ENCODE data around the gene ZNF84. TPM values are rescaled to one million over a fixed set of nuclear protein-coding genes. Genes with fewer than 3 reads are reported as not detected.

Gene ZNF84
- total and polyA plus RNA-seq, 4 donors: 3.2 to 15.6 (median 7.1) TPM

DNA sequence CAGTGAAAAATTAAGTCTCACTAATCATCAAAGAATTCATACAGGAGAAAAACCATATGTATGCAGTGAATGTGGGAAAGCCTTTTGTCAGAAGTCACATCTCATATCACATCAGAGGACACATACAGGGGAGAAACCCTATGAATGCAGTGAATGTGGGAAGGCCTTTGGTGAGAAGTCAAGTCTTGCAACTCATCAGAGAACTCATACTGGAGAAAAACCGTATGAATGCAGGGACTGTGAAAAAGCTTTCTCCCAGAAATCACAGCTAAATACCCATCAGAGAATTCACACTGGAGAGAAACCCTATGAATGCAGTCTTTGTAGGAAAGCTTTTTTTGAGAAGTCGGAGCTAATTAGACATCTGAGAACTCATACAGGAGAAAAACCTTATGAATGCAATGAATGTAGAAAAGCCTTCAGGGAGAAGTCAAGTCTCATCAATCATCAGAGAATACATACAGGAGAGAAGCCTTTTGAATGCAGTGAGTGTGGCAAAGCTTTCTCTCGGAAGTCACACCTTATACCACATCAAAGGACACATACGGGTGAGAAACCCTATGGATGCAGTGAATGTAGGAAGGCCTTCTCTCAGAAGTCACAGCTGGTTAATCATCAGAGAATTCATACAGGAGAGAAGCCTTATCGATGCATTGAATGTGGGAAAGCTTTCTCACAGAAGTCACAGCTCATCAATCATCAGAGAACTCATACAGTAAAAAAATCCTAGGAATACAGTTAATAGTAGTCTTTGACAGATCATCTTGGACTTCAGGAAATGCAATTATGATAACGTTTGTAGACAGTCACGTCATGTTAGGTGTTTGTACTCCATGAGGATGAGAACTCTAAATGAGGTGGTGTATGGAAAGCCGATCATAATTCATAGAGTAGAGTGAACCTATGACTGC lies 21.1 kb downstream of the ZNF84 start:
- peaks cover 7 to 32% (median 28%) of the 10 kb centered on the region in 4 donors for H3K36me3 ChIP-seq (ENCODE audit: control insufficient read depth in 4 of 4, insufficient read depth in 3 of 4, low read depth in 1 of 4, low read length in 3 of 4)
- no peak overlapping the region for H3K27ac ChIP-seq (ENCODE audit: low read depth in 1 of 2, low read length in 2 of 2)
- DNase-seq (ENCODE audit: low spot score): no peak
- H3K4me3 ChIP-seq (ENCODE audit: low read depth in 1 of 3, low read length in 3 of 3): peak overlapping the region in 2 of 3 donors; percentile 44 to 73
- TF ChIP-seq, protein P1, sequence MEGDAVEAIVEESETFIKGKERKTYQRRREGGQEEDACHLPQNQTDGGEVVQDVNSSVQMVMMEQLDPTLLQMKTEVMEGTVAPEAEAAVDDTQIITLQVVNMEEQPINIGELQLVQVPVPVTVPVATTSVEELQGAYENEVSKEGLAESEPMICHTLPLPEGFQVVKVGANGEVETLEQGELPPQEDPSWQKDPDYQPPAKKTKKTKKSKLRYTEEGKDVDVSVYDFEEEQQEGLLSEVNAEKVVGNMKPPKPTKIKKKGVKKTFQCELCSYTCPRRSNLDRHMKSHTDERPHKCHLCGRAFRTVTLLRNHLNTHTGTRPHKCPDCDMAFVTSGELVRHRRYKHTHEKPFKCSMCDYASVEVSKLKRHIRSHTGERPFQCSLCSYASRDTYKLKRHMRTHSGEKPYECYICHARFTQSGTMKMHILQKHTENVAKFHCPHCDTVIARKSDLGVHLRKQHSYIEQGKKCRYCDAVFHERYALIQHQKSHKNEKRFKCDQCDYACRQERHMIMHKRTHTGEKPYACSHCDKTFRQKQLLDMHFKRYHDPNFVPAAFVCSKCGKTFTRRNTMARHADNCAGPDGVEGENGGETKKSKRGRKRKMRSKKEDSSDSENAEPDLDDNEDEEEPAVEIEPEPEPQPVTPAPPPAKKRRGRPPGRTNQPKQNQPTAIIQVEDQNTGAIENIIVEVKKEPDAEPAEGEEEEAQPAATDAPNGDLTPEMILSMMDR (IDR thresholded peaks at IDR 0.05; ENCODE audit: low read depth, low read length, missing input control): no peak
- TF ChIP-seq SP1 (IDR thresholded peaks at IDR 0.05) (no peak), HNF4G (IDR thresholded peaks at IDR 0.05) (no peak), YY1 (IDR thresholded peaks at IDR 0.05) (no peak), HNF4A (conservative IDR thresholded peaks at IDR 0.05) (no peak), NR2F2 (IDR thresholded peaks at IDR 0.05) (no peak), RXRA (IDR thresholded peaks at IDR 0.05) (no peak), GABPA (IDR thresholded peaks at IDR 0.05 in 1 of 2, conservative IDR thresholded peaks at IDR 0.05 in 1 of 2) (no peak), RAD21 (IDR thresholded peaks at IDR 0.05) (no peak), FOXA2 (IDR thresholded peaks at IDR 0.05) (no peak), FOXA1 (IDR thresholded peaks at IDR 0.05) (no peak), TAF1 (conservative IDR thresholded peaks at IDR 0.05) (no peak), EGR1 (IDR thresholded peaks at IDR 0.05; ENCODE audit: low read depth in 2 of 2) (no peak)
- TF ChIP-seq, protein P2, sequence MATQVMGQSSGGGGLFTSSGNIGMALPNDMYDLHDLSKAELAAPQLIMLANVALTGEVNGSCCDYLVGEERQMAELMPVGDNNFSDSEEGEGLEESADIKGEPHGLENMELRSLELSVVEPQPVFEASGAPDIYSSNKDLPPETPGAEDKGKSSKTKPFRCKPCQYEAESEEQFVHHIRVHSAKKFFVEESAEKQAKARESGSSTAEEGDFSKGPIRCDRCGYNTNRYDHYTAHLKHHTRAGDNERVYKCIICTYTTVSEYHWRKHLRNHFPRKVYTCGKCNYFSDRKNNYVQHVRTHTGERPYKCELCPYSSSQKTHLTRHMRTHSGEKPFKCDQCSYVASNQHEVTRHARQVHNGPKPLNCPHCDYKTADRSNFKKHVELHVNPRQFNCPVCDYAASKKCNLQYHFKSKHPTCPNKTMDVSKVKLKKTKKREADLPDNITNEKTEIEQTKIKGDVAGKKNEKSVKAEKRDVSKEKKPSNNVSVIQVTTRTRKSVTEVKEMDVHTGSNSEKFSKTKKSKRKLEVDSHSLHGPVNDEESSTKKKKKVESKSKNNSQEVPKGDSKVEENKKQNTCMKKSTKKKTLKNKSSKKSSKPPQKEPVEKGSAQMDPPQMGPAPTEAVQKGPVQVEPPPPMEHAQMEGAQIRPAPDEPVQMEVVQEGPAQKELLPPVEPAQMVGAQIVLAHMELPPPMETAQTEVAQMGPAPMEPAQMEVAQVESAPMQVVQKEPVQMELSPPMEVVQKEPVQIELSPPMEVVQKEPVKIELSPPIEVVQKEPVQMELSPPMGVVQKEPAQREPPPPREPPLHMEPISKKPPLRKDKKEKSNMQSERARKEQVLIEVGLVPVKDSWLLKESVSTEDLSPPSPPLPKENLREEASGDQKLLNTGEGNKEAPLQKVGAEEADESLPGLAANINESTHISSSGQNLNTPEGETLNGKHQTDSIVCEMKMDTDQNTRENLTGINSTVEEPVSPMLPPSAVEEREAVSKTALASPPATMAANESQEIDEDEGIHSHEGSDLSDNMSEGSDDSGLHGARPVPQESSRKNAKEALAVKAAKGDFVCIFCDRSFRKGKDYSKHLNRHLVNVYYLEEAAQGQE (IDR thresholded peaks at IDR 0.05): no peak
- TF ChIP-seq, protein P3, sequence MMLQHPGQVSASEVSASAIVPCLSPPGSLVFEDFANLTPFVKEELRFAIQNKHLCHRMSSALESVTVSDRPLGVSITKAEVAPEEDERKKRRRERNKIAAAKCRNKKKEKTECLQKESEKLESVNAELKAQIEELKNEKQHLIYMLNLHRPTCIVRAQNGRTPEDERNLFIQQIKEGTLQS (IDR thresholded peaks at IDR 0.05): no peak
- TF ChIP-seq, protein P4, sequence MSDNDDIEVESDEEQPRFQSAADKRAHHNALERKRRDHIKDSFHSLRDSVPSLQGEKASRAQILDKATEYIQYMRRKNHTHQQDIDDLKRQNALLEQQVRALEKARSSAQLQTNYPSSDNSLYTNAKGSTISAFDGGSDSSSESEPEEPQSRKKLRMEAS (IDR thresholded peaks at IDR 0.05): no peak
- TF ChIP-seq, protein P5, sequence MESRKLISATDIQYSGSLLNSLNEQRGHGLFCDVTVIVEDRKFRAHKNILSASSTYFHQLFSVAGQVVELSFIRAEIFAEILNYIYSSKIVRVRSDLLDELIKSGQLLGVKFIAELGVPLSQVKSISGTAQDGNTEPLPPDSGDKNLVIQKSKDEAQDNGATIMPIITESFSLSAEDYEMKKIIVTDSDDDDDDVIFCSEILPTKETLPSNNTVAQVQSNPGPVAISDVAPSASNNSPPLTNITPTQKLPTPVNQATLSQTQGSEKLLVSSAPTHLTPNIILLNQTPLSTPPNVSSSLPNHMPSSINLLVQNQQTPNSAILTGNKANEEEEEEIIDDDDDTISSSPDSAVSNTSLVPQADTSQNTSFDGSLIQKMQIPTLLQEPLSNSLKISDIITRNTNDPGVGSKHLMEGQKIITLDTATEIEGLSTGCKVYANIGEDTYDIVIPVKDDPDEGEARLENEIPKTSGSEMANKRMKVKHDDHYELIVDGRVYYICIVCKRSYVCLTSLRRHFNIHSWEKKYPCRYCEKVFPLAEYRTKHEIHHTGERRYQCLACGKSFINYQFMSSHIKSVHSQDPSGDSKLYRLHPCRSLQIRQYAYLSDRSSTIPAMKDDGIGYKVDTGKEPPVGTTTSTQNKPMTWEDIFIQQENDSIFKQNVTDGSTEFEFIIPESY (IDR thresholded peaks at IDR 0.05): no peak
- whole genome bisulfite sequencing: 97% methylated on average over 8 of the region's 8 CpGs
- H3K4me1 ChIP-seq (ENCODE audit: control insufficient read depth in 4 of 4, insufficient read depth in 4 of 4, low read length in 3 of 4): no peaks in the 10 kb centered on the region
- H3K27me3 ChIP-seq (ENCODE audit: control insufficient read depth in 4 of 4, insufficient read depth in 4 of 4, low read length in 3 of 4): no peaks in the 10 kb centered on the region
- peaks cover 38 to 86% (median 76%) of the 10 kb centered on the region in 4 donors for H3K9me3 ChIP-seq (ENCODE audit: control insufficient read depth in 4 of 4, low read length in 3 of 4)
- no peak overlapping the region for H3K9ac ChIP-seq (ENCODE audit: low read depth in 1 of 2, low read length in 2 of 2)

Data from liver (tissue), 9 donors.